Cerebellar cortex (tissue), 1 donor: ENCODE results near the gene OST4.

Experiments used
- DNase-seq: peaks from one replicate; pipeline ENCODE4 v3.0.0-alpha.2; 2015; ENCODE audit warnings: low spot score

Gene OST4

DNA sequence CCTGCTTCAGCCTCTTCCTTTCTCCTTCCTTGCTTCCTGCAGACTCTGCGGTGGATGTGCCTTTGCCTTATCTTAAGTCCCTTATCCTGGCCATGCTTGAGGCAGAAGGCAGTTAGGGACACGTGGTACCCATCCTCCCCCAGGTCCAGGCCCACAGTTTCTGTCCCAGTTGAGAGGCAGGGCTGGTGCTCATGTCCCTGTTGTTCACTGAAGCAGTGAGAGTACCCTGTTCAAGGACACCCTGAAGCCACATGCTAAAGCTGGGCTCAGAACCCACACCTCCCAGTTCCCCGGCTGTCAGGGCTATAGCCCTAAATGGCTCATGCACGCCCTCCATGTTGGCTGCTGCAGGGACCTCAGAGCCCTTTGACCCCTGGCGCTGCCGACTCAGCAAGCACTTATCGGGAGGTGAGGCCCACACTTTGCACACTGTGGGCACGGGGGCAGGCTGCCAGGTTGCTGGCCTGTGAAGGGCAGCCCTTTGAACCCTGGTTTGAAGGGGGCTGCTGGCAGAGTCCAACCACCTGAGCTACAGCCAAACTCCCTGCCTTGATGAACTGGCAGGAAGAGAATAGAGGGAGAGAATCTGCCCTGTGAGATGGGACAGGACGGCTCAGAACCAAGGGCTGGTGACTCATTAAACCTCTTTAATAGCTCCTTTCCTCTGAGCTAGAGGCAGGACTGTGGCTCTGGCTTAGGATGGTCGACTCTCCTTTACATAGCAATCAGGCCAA lies 21.4 kb upstream of the OST4 start:
- no peak for DNase-seq

GRCh38 chr2:27091746-27092695 lies 20.6 kb upstream of the OST4 start:
- DNase-seq, result no peak

- DNase-seq, result no peak
Measured at GRCh38 chr2:27089111-27089954, 17.9 kb upstream of the OST4 start.

- DNase-seq, result no peak
Measured at GRCh38 chr2:27088634-27089033, 17.2 kb upstream of the OST4 start.

DNA sequence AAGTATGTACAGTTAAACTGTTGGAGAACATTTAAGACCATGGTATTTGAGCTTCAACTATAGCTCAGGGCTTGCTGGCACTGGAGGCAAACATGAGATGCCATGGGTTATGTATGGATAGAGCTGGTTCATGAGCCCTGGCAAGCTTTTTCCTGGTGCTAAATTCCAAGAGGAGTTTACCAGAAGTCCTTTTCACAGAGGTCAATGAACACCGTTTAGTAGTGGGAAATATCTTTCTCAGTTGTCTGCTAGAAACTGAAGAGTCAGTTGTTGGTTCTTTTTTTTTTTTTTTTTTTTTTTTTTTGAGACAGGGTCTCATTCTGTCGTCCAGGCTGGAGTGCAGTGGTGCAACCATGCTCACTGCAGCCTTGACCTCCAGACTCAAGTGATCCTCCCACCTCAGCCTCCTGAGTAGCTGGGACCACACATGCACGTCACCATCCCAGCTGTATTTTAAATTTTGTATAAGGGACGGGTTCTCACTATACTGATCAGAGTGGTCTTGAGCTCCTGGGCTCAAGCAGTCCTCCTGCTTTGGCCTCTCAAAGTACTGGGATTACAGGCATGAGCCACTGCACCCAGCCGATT lies 16.5 kb upstream of the OST4 start:
- DNase-seq, result no peak

DNA sequence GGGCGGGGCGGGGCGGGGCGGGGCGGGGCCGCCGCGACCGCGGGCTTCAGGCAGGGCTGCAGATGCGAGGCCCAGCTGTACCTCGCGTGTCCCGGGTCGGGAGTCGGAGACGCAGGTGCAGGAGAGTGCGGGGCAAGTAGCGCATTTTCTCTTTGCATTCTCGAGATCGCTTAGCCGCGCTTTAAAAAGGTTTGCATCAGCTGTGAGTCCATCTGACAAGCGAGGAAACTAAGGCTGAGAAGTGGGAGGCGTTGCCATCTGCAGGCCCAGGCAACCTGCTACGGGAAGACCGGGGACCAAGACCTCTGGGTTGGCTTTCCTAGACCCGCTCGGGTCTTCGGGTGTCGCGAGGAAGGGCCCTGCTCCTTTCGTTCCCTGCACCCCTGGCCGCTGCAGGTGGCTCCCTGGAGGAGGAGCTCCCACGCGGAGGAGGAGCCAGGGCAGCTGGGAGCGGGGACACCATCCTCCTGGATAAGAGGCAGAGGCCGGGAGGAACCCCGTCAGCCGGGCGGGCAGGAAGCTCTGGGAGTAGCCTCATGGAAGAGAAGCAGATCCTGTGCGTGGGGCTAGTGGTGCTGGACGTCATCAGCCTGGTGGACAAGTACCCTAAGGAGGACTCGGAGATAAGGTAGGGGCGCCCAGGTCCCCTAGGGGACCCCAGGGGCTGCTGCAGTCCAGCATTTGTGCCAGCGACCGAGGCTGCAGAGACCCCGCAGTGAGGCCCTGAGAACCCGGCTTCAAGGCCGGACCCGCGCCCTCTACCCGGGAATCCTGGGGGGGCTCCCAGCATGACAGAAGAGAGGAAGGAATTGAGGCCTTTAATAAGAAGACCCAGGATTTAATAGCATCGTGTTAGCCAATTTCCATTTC lies 15.5 kb upstream of the OST4 start, which contains the start of gene KHK:
TSS of gene KHK (plus strand) at position 49 of the 870 bp plus-strand sequence. CDS start at position 537, 488 bp downstream.
- peak; percentile 57 for DNase-seq

DNA sequence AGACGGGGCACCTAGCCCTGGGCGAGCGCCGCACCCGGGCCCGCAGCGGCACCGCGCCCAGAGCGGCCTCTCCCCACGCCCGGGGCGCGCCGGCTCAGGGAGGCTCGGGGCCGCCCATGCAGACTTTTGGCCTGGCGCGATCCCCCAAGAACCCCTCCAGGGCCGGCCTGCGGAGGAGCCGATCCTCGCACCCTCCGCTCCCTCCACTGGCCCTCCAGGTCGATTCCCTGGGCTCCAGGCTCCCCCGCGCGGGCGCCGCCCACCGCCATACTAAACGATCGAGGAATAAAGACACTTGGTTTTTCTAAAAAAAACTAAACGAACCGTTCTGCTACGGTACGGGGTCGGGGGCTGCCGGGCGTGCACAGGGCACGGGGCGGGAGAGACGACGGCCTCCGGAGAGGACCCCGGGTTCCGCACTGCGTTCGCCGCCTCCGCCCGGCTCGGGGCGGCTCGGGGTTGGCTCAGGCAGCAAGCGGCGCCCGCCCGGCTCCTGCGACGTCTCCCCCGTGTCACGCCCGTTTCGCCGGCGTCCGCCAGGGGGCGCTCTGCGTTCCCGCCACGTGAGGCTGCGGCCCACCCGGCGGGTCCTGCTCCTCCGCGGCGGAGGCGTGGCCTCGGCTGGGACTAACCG lies 14.8 kb upstream of the OST4 start:
- peak; percentile 90 for DNase-seq

DNA sequence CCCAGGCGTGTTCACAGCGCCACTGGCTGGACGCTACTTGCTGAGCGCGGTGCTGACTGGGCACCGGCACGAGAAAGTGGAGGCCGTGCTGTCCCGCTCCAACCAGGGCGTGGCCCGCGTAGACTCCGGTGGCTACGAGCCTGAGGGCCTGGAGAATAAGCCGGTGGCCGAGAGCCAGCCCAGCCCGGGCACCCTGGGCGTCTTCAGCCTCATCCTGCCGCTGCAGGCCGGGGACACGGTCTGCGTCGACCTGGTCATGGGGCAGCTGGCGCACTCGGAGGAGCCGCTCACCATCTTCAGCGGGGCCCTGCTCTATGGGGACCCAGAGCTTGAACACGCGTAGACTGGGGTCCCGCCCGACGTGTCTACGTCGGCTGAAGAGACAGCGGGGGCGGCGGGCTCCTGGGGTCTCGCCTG lies 14.2 kb upstream of the OST4 start:
- peak; percentile 69 for DNase-seq

- no peak for DNase-seq
Measured at GRCh38 chr2:27085062-27085672, 13.7 kb upstream of the OST4 start.

DNA sequence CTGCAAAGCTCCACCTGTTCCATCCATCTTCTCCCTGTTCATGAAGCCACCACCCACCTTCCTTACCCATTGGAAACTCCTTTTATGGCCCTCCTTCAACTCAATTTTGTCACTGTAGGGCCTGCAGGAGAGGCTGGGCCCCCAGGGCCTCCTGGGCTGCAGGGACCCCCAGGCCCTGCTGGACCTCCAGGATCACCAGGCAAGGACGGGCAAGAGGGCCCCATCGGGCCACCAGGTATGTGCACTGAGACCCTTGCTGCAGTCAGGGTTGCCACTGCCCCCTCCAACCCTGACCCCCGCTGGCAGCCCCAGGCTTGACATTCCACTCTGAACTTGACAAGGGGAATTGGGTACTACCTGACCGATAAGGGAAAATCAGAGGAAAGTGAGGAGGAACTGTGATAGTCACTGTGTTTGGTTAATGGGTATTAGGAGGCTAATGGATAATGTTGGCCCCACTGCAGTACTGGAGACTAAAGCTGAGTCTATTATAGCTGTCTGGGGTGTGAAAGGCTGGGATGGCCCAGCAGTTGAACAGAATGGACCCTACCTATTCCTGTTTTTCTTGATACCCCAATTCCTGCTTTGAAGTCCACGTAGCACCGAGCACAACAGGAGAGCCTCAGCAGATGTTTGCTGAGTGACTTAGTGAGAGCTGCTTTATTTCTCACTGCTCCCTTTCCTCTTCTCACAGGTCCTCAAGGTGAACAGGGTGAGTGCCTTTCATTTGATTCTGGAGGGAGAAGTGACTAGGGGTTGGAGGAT lies 13.0 kb upstream of the OST4 start:
- DNase-seq, result no peak

- no peak for DNase-seq
Measured at GRCh38 chr2:27083410-27084296, 12.2 kb upstream of the OST4 start.

DNA sequence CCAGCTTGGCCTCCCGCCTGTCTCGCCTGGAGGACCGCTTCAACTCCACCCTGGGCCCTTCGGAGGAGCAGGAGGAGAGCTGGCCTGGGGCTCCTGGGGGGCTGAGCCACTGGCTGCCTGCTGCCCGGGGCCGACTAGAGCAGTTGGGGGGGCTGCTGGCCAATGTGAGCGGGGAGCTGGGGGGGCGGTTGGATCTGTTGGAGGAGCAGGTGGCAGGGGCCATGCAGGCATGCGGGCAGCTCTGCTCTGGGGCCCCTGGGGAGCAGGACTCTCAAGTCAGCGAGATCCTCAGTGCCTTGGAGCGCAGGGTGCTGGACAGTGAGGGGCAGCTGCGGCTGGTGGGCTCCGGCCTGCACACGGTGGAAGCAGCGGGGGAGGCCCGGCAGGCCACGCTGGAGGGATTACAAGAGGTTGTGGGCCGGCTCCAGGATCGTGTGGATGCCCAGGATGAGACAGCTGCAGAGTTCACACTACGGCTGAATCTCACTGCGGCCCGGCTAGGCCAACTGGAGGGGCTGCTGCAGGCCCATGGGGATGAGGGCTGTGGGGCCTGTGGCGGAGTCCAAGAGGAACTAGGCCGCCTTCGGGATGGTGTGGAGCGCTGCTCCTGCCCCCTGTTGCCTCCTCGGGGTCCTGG lies 11.4 kb upstream of the OST4 start:
- DNase-seq, result no peak

DNA sequence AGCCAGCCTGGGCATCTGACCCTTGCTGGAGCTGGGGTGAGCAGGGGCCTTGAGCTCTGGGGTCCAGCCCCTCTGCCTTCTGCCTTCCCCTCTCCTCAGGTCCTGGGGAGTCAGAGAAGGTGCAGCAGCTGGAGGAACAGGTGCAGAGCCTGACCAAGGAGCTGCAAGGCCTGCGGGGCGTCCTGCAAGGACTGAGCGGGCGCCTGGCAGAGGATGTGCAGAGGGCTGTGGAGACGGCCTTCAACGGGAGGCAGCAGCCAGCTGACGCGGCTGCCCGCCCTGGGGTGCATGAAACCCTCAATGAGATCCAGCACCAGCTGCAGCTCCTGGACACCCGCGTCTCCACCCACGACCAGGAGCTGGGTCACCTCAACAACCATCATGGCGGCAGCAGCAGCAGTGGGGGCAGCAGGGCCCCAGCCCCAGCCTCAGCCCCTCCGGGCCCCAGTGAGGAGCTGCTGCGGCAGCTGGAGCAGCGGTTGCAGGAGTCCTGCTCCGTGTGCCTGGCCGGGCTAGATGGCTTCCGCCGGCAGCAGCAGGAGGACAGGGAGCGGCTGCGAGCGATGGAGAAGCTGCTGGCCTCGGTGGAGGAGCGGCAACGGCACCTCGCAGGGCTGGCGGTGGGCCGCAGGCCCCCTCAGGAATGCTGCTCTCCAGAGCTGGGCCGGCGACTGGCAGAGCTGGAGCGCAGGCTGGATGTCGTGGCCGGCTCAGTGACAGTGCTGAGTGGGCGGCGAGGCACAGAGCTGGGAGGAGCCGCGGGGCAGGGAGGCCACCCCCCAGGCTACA lies 10.7 kb upstream of the OST4 start:
- DNase-seq, result no peak

- DNase-seq, result no peak
Measured at GRCh38 chr2:27080603-27080936, 9.1 kb upstream of the OST4 start.

DNA sequence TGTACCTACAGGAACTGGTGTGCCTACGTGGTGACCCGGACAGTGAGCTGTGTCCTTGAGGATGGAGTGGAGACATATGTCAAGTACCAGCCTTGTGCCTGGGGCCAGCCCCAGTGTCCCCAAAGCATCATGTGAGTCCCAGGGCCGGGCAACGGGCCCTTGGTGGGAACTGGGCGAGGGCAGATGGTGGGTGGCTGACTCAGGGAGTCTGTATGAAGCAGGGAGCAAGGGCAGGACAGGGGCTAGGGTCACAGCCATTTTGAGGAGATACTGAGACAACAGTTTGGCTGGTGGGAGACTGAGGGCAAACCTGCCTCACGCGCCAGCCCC lies 8.7 kb upstream of the OST4 start:
- DNase-seq, result no peak

- no peak for DNase-seq
Measured at GRCh38 chr2:27079233-27080139, 8.0 kb upstream of the OST4 start.
